Kidney (tissue), 14 donors: Measurements from ENCODE around the gene ING4. TPM values are rescaled to one million over a fixed set of nuclear protein-coding genes. Genes with fewer than 3 reads are reported as not detected.

Source experiments
- DNase-seq, 5 donors: peaks; one replicate each; pipeline ENCODE4 v3.0.0-alpha.2; 2013 to 2020
- FAIRE-seq: peaks from 2 replicates; lab custom pipeline; 2012; peaks lifted over from hg19 to GRCh38; lab: Jason Lieb, UNC
- H3K27ac ChIP-seq, 2 donors: one replicate each; pipeline ENCODE4 v1.7.0; 2013; ENCODE audit warnings: low read depth in 2 of 2, low read length in 2 of 2, inconsistent platforms in 1 of 2
- H3K27me3 ChIP-seq: one replicate; pipeline ENCODE4 v1.7.1; 2013; ENCODE audit warnings: low read length, inconsistent platforms; ENCODE audit not compliant: control insufficient read depth, insufficient read depth
- H3K36me3 ChIP-seq, 3 donors: one replicate each; pipeline versions ENCODE4 v1.7.0 to v1.7.1; 2013; ENCODE audit warnings: low read length in 3 of 3, control low read depth in 1 of 3, inconsistent platforms in 1 of 3; ENCODE audit not compliant: insufficient read depth in 3 of 3, control insufficient read depth in 2 of 3
- H3K4me1 ChIP-seq, 3 donors: one replicate each; pipeline versions ENCODE4 v1.7.0 to v1.7.1; 2013; ENCODE audit warnings: low read length in 3 of 3, inconsistent platforms in 1 of 3, low read depth in 1 of 3; ENCODE audit not compliant: control insufficient read depth in 2 of 3, insufficient read depth in 2 of 3
- H3K4me3 ChIP-seq, 3 donors: one replicate each; pipeline versions ENCODE4 v1.7.0 to v1.8.1; 2013; ENCODE audit warnings: low read length in 3 of 3, control low read depth in 1 of 3, inconsistent platforms in 1 of 3
- H3K9ac ChIP-seq, 3 donors: one replicate each; pipeline versions ENCODE4 v1.7.0 to v1.7.1; 2013; ENCODE audit warnings: low read length in 3 of 3, control low read depth in 1 of 3, inconsistent platforms in 1 of 3
- H3K9me3 ChIP-seq, 3 donors: one replicate each; pipeline versions ENCODE4 v1.7.0 to v1.7.1; 2013; ENCODE audit warnings: low read length in 3 of 3, control low read depth in 1 of 3, inconsistent platforms in 1 of 3; ENCODE audit not compliant: control insufficient read depth in 2 of 3, insufficient read depth in 1 of 3
- CTCF ChIP-seq: IDR thresholded peaks from 3 replicates; pipeline ENCODE4 v1.5.1; 2012; ENCODE audit warnings: mild to moderate bottlenecking, moderate library complexity, borderline replicate concordance; ENCODE audit not compliant: insufficient read depth; ENCODE audit errors: extremely low read depth
- intact Hi-C: fragments of 100-400 bp; cut with DNase I; formaldehyde crosslinking; loops from one replicate; pipeline ENCODE4 v1.11.1; 2022
- polyA plus RNA-seq: library from polyadenylated mRNA; stranded (reverse); fragments of 350-450 nt; fragmentation: Illumina TruSeq; extraction: RNeasy Lipid Tissue Mini Kit (QIAGEN cat#74804); gene quantifications from one replicate; pipeline ENCODE4 v1.2.3, GENCODE V29; 2014; ENCODE audit warnings: low read depth, low replicate concordance; ENCODE audit not compliant: insufficient read depth
- total RNA-seq: library from RNA; stranded (reverse); fragmentation: NEBNext Ultra II Directional; extraction: Animal tissue kit (Norgen Biotek cat#: 25700); gene quantifications from one replicate; pipeline ENCODE4 v1.2.1, GENCODE V29; 2021
- donor health status: control.
- donor health status: control.
- donor health status: control.
- donor health status: control.
- donor health status: control.
- donor health status: DM: yes; HTN: yes; CAD: no.
- donor health status: Normal renal cell carcinoma (clear cell type).

Gene ING4
- total and polyA plus RNA-seq, 2 donors from 2014 or later, result 42.6 to 56.0 TPM

DNA sequence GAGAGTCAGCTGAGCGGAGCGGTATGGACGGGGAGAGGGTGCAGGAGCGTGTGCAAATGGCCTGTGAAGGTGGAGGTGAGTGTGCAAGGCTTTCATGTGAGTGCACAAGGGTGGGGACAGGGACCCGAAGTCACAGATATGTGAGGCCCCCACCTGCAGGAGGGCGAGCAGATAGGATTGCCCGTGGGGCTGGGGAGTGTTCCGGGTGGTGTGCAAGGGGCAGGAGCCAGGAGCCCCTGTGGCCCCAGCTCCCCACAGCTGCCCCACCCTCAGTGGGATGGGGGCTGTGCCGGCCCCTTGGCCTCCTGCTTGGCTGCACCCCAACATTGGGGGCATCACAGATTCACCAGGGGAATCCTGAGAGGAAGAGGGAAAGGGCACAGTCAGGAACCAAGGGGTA, 31.8 kb upstream of the ING4 start:
- no peak overlapping the region for H3K9ac ChIP-seq
- H3K27ac ChIP-seq, result no peak overlapping the region
- H3K27me3 ChIP-seq, result no peaks in the 10 kb centered on the region
- H3K36me3 ChIP-seq, result no peaks in the 10 kb centered on the region
- intact Hi-C loops, result no loop called here
- FAIRE-seq, result no peak
- no peak for DNase-seq
- no peaks in the 10 kb centered on the region for H3K9me3 ChIP-seq
- H3K4me1 ChIP-seq, result peaks cover 0 to 5% (median 0%) of the 10 kb centered on the region in 3 donors
- H3K4me3 ChIP-seq, result no peak overlapping the region
- no peak for TF ChIP-seq CTCF

GRCh38 chr12:6693832-6694355, 31.0 kb upstream of the ING4 start:
- no peaks in the 10 kb centered on the region for H3K9me3 ChIP-seq
- H3K27ac ChIP-seq, result no peak overlapping the region
- H3K9ac ChIP-seq, result no peak overlapping the region
- H3K4me3 ChIP-seq, result no peak overlapping the region
- H3K27me3 ChIP-seq, result no peaks in the 10 kb centered on the region
- peaks cover 0 to 5% (median 0%) of the 10 kb centered on the region in 3 donors for H3K4me1 ChIP-seq
- FAIRE-seq (no peak), DNase-seq (no peak)
- intact Hi-C loops, result no loop called here
- no peaks in the 10 kb centered on the region for H3K36me3 ChIP-seq
- TF ChIP-seq CTCF, result no peak

DNA sequence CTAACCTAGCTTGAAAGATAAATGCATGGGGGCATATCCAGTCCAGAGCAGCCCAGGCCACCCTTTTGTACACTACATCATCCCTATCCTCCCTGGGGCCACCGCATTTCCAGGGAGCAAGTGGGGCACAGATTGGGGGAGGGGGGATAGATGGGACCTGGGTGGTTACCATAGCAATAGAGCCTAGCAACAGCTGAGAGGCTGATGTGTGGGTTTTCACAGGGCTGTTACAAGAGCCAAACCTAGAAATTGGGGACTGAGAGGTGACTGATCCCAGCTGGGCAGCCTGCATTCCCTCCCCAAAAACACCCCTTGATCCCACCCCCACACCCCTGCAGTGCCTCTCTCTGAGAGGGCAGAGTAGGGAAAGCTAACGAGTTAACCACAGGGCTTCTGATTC, 30.0 kb upstream of the ING4 start:
- FAIRE-seq (no peak), DNase-seq (no peak)
- TF ChIP-seq CTCF, result no peak
- Histone ChIP-seq H3K9me3 (no peaks in the 10 kb centered on the region), H3K27ac (no peak overlapping the region), H3K4me3 (no peak overlapping the region), H3K9ac (no peak overlapping the region), H3K4me1 (peaks cover 0 to 7% (median 6%) of the 10 kb centered on the region in 3 donors), H3K36me3 (no peaks in the 10 kb centered on the region), H3K27me3 (no peaks in the 10 kb centered on the region)
- intact Hi-C loops, result no loop called here

- intact Hi-C loops, result no loop called here
- Histone ChIP-seq H3K4me1 (peaks cover 0 to 15% (median 14%) of the 10 kb centered on the region in 3 donors), H3K36me3 (no peaks in the 10 kb centered on the region), H3K9me3 (no peaks in the 10 kb centered on the region), H3K27ac (no peak overlapping the region), H3K4me3 (no peak overlapping the region), H3K27me3 (no peaks in the 10 kb centered on the region), H3K9ac (no peak overlapping the region)
- FAIRE-seq (no peak), DNase-seq (no peak)
- TF ChIP-seq CTCF, result no peak
These were observed 28.6 kb upstream of the ING4 start for GRCh38 chr12:6691473-6691872.
